22Rv1 (cell line): ENCODE measurements around the gene PLCH2.

Source experiments
- H3K27ac ChIP-seq: fragments of 450-650 bp; 2 replicates; pipeline ENCODE4 v1.5.1; 2017
- CTCF ChIP-seq: fragments of 450-650 bp; IDR thresholded peaks from 2 replicates; pipeline ENCODE4 v1.5.1; 2017; ENCODE audit warnings: mild to moderate bottlenecking
- ZFX ChIP-seq: fragments of 450-650 bp; IDR thresholded peaks from 2 replicates; pipeline ENCODE4 v1.6.1; 2017; ENCODE audit warnings: antibody characterized with exemption, borderline replicate concordance

The PLCH2 gene

GRCh38 chr1:2516124-2516523 is 40.0 kb downstream of the PLCH2 start:
- H3K27ac ChIP-seq: no peak overlapping the region
- no peak for TF ChIP-seq CTCF
- TF ChIP-seq ZFX: no peak

- TF ChIP-seq ZFX: no peak
- TF ChIP-seq CTCF: no peak
Observed at GRCh38 chr1:2516946-2517345, 40.9 kb downstream of the PLCH2 start.

GRCh38 chr1:2517966-2518365 is 41.9 kb downstream of the PLCH2 start:
- no peak overlapping the region for H3K27ac ChIP-seq
- TF ChIP-seq ZFX: no peak
- TF ChIP-seq CTCF: no peak

More at GRCh38 chr1:2516946-2517345, 40.9 kb downstream of the PLCH2 start:
- H3K27ac ChIP-seq: no peak overlapping the region

- TF ChIP-seq CTCF: no peak
- no peak for TF ChIP-seq ZFX
- no peak overlapping the region for H3K27ac ChIP-seq
Observed at GRCh38 chr1:2518528-2518927, 42.4 kb downstream of the PLCH2 start.

GRCh38 chr1:2519029-2519685 is 43.1 kb downstream of the PLCH2 start:
- TF ChIP-seq CTCF (no peak), ZFX (no peak)
- no peak overlapping the region for H3K27ac ChIP-seq

GRCh38 chr1:2519729-2520128 is 43.6 kb downstream of the PLCH2 start:
- no peak for TF ChIP-seq ZFX
- no peak for TF ChIP-seq CTCF
- no peak overlapping the region for H3K27ac ChIP-seq

GRCh38 chr1:2520206-2520605 is 44.1 kb downstream of the PLCH2 start:
- TF ChIP-seq CTCF: no peak
- no peak for TF ChIP-seq ZFX
- H3K27ac ChIP-seq: no peak overlapping the region
